Left lung (tissue), 10 donors: ENCODE measurements around the gene PHF2. TPM values are rescaled to one million over a fixed set of nuclear protein-coding genes. Genes with fewer than 3 reads are reported as not detected.
A peak's percentile ranks its signal among the peaks of the same experiment; 100 is the strongest.

Experiments used
- ATAC-seq: fragments of 200-7000 bp; cut with Tn5 transposase; one replicate; pipeline ENCODE4 v1.9.1; 2020; ENCODE audit warnings: moderate library complexity
- DNase-seq, 4 donors: peaks; one replicate each; pipeline ENCODE4 v3.0.0-alpha.2; 2013 to 2020
- H3K27ac ChIP-seq, 2 donors: fragments of 200-600 bp; sonication (generic) in 1 of 2; one replicate each; pipeline versions ENCODE4 v1.5.0 to v1.8.0; 2020 to 2021
- H3K27me3 ChIP-seq, 2 donors: fragments of 200-600 bp; sonication (generic) in 1 of 2; one replicate each; pipeline versions ENCODE4 v1.5.0 to v1.8.0; 2020 to 2021
- H3K36me3 ChIP-seq, 2 donors: fragments of 200-600 bp; sonication (generic) in 1 of 2; one replicate each; pipeline versions ENCODE4 v1.5.0 to v1.8.0; 2020 to 2021
- H3K4me1 ChIP-seq, 2 donors: fragments of 200-600 bp; one replicate each; pipeline ENCODE4 v1.8.0; 2021
- H3K4me3 ChIP-seq, 2 donors: fragments of 200-600 bp; sonication (generic) in 1 of 2; one replicate each; pipeline versions ENCODE4 v1.5.0 to v1.8.0; 2020 to 2021; ENCODE audit warnings: mild to moderate bottlenecking in 1 of 2
- H3K9me3 ChIP-seq, 2 donors: fragments of 200-600 bp; sonication (generic) in 1 of 2; one replicate each; pipeline versions ENCODE4 v1.5.0 to v1.8.0; 2020 to 2021
- CTCF ChIP-seq, 2 donors: fragments of 200-600 bp; sonication (generic) in 1 of 2; IDR thresholded peaks; one replicate each; pipeline versions ENCODE4 v1.5.0 to v1.8.0; 2021; ENCODE audit warnings: antibody characterized with exemption in 2 of 2
- intact Hi-C, 2 donors: fragments of 100-400 bp; cut with DNase I; formaldehyde crosslinking; loops; one replicate each; pipeline versions ENCODE4 v1.11.2 to v1.14.2; 2022
- polyA plus RNA-seq, 6 donors: library from polyadenylated mRNA; unstranded; fragments of 120-200 nt; gene quantifications; one replicate each; pipeline ENCODE4 v1.2.1, GENCODE V29; 2013; ENCODE audit not compliant: insufficient read length in 6 of 6
- total RNA-seq, 2 donors: library from RNA; stranded (reverse); fragmentation: NEBNext Ultra II Directional; extraction: Animal tissue kit (Norgen Biotek cat#: 25700); gene quantifications; one replicate each; pipeline ENCODE4 v1.2.1, GENCODE V29; 2021
- donor health status: DM: no; HTN: yes; CAD: no.
- donor health status: DM: no; HTN: no; CAD: no.

PHF2 gene
- total and polyA plus RNA-seq, 8 donors, result 29.1 to 53.7 (median 42.3) TPM

GRCh38 chr9:93708987-93709302, 132.6 kb downstream of the PHF2 start:
- Histone ChIP-seq H3K27me3 (peaks cover 0 to 4% of the 10 kb centered on the region in 2 donors), H3K36me3 (no peaks in the 10 kb centered on the region), H3K9me3 (peaks cover 0 to 14% of the 10 kb centered on the region in 2 donors), H3K27ac (no peak overlapping the region), H3K4me3 (no peak overlapping the region), H3K4me1 (no peaks in the 10 kb centered on the region)
- DNase-seq, result no peak
- intact Hi-C loops, result no loop called here
- no peak for ATAC-seq
- no peak for TF ChIP-seq CTCF (IDR thresholded peaks at IDR 0.05)

GRCh38 chr9:93709600-93710369, 133.4 kb downstream of the PHF2 start:
- DNase-seq (no peak), ATAC-seq (peak; percentile 12)
- Histone ChIP-seq H3K9me3 (peaks cover 0 to 8% of the 10 kb centered on the region in 2 donors), H3K4me3 (no peak overlapping the region), H3K27me3 (peaks cover 0 to 4% of the 10 kb centered on the region in 2 donors), H3K4me1 (no peaks in the 10 kb centered on the region), H3K27ac (no peak overlapping the region), H3K36me3 (no peaks in the 10 kb centered on the region)
- TF ChIP-seq CTCF (IDR thresholded peaks at IDR 0.05), result no peak
- intact Hi-C loops, result no loop called here

GRCh38 chr9:93710370-93710723, 134.0 kb downstream of the PHF2 start:
- TF ChIP-seq CTCF (IDR thresholded peaks at IDR 0.05), result no peak
- no peaks in the 10 kb centered on the region for H3K4me1 ChIP-seq
- peaks cover 0 to 4% of the 10 kb centered on the region in 2 donors for H3K27me3 ChIP-seq
- no peaks in the 10 kb centered on the region for H3K36me3 ChIP-seq
- no peak for DNase-seq
- H3K4me3 ChIP-seq, result no peak overlapping the region
- intact Hi-C loops, result no loop called here
- no peak for ATAC-seq
- no peak overlapping the region for H3K27ac ChIP-seq
- H3K9me3 ChIP-seq, result peaks cover 0 to 5% of the 10 kb centered on the region in 2 donors

GRCh38 chr9:93711002-93711401, 134.6 kb downstream of the PHF2 start:
- peaks cover 0 to 5% of the 10 kb centered on the region in 2 donors for H3K9me3 ChIP-seq
- H3K4me3 ChIP-seq, result no peak overlapping the region
- no peak for ATAC-seq
- no peak overlapping the region for H3K27ac ChIP-seq
- TF ChIP-seq CTCF (IDR thresholded peaks at IDR 0.05), result no peak
- H3K27me3 ChIP-seq, result peaks cover 0 to 4% of the 10 kb centered on the region in 2 donors
- H3K36me3 ChIP-seq, result no peaks in the 10 kb centered on the region
- intact Hi-C loops, result no loop called here
- DNase-seq, result no peak
- H3K4me1 ChIP-seq, result no peaks in the 10 kb centered on the region

- Histone ChIP-seq H3K4me1 (no peaks in the 10 kb centered on the region), H3K27ac (no peak overlapping the region), H3K9me3 (no peaks in the 10 kb centered on the region), H3K4me3 (no peak overlapping the region), H3K36me3 (no peaks in the 10 kb centered on the region), H3K27me3 (peaks cover 0 to 4% of the 10 kb centered on the region in 2 donors)
- DNase-seq (no peak), ATAC-seq (no peak)
- intact Hi-C loops, result no loop called here
- TF ChIP-seq CTCF (IDR thresholded peaks at IDR 0.05), result no peak
Measured at GRCh38 chr9:93712896-93713295, 136.5 kb downstream of the PHF2 start.
